GM20000 (cell line): ENCODE measurements around the gene SLC16A10.
"Not testable (repeated sequence)": the region's sequence is repeated elsewhere in the genome, so short reads cannot be mapped to it uniquely, and the experiment has no call there.

ENCODE experiments used
- DNase-seq: peaks from one replicate; pipeline ENCODE4 v3.0.0; 2012; ENCODE audit warnings: low spot score
- CTCF ChIP-seq: IDR thresholded peaks from 2 replicates; pipeline ENCODE4 v1.5.1; 2012; ENCODE audit warnings: mild to moderate bottlenecking, control low read depth; ENCODE audit errors: extremely low read depth, missing control alignments

The SLC16A10 gene

GRCh38 chr6:111201244-111201554 lies 113.9 kb downstream of the SLC16A10 start:
- no peak for DNase-seq
- no peak for TF ChIP-seq CTCF

DNA sequence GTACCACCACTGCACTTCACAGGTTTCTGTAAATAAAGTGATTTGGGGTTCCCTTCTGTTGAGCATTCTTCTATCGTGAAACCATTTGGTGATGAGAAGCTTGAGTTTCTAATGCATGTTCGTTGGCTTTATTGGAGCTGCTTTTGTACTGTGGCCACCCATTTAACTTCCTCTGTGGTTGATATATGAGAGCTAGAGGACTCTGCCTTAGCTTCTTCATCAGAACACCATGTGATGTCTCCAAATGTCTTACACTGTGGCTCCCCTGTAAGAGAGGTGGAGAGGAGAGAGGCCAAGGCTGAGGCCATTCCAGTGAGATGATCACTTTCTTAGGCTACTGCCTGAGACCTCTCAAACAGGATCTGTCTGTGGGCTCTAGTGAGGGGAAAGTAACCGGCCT lies 114.5 kb downstream of the SLC16A10 start:
- no peak for TF ChIP-seq CTCF

GRCh38 chr6:111203539-111203938 lies 116.2 kb downstream of the SLC16A10 start:
- not testable (repeated sequence) for DNase-seq

More for the DNA sequence above, 114.5 kb downstream of the SLC16A10 start:
- DNase-seq = no peak

DNA sequence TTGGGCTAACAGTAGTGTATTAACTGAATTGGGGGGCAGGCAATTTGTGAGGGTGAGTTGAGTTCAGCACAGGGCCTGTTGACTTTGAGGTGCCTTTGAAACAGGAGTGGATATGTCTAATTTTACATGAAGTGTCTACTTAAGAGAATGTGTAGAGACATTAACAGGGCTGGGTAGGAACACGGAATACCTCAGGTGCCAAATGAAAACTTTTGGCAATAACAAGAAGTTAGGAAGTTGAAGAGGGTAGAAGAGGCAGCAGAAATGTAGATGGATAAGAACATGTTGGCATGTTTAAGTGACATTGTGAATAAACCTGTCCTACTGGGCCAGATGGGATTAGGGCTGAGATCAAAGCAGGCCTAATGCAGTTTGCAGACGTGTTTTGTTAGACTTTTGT lies 117.0 kb downstream of the SLC16A10 start:
- no peak for TF ChIP-seq CTCF

DNA sequence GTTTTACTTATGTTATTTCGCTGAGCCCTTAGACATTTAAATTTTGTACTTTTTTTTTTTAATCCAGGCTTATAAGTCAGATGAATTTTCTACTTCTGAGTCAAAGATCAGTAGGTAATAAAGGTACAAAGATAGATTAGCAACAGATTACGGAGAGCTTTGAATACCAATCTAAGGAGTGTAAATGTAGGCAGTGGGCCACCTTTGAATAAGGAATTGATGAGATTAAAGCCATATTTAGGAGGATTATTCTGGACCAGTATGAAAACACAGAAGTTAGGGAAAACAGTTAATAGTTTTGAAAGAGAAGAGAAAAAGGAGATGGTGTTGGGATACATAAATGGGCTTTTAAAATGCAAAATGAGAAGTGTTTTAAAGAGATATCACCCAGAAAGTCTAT lies 117.6 kb downstream of the SLC16A10 start:
- DNase-seq = no peak

More for the DNA sequence above, 117.0 kb downstream of the SLC16A10 start:
- no peak for DNase-seq

GRCh38 chr6:111205502-111205901 lies 118.2 kb downstream of the SLC16A10 start:
- DNase-seq = no peak
- no peak for TF ChIP-seq CTCF

More for the DNA sequence above, 117.6 kb downstream of the SLC16A10 start:
- no peak for TF ChIP-seq CTCF

- no peak for TF ChIP-seq CTCF
- DNase-seq = no peak
Observed at GRCh38 chr6:111207141-111207858, 120.0 kb downstream of the SLC16A10 start.

- no peak for TF ChIP-seq CTCF
- no peak for DNase-seq
Observed at GRCh38 chr6:111208933-111209332, 121.6 kb downstream of the SLC16A10 start.
